Right atrium auricular region (tissue), 2 donors: ENCODE results near the gene NCAPH2. TPM values are rescaled to one million over a fixed set of nuclear protein-coding genes. Genes with fewer than 3 reads are reported as not detected.
A peak's percentile ranks its signal among the peaks of the same experiment; 100 is the strongest.

Experiments used
- DNase-seq: peaks from one replicate; pipeline ENCODE4 v3.0.0-alpha.2; 2019; ENCODE audit warnings: low spot score
- H3K27ac ChIP-seq, 2 donors: fragments of 200-600 bp; sonication (generic); 1 replicate in 1 of 2; 2 replicates in 1 of 2; pipeline ENCODE4 v1.5.1; 2016 to 2019
- H3K27me3 ChIP-seq, 2 donors: fragments of 200-600 bp; sonication (generic); one replicate each; pipeline versions ENCODE4 v1.5.1 to v1.6.0; 2017 to 2019
- H3K36me3 ChIP-seq: fragments of 200-600 bp; sonication (generic); one replicate; pipeline ENCODE4 v1.5.1; 2016
- H3K4me1 ChIP-seq, 2 donors: fragments of 200-600 bp; sonication (generic); one replicate each; pipeline versions ENCODE4 v1.5.1 to v1.6.0; 2017 to 2019
- H3K4me3 ChIP-seq, 2 donors: fragments of 200-600 bp; sonication (generic); 1 replicate in 1 of 2; 2 replicates in 1 of 2; pipeline ENCODE4 v1.5.1; 2017 to 2019; ENCODE audit warnings: mild to moderate bottlenecking in 1 of 2, moderate library complexity in 1 of 2
- H3K9me3 ChIP-seq, 2 donors: fragments of 200-600 bp; sonication (generic); one replicate each; pipeline ENCODE4 v1.5.1; 2019
- total RNA-seq, 2 donors: library from RNA; depleted of rRNA; stranded (reverse); fragments of >200 nt; gene quantifications; one replicate each; pipeline ENCODE4 v1.1.0, GENCODE V29; 2016
- TF ChIP-seq, protein P1 (sequence below), 2 donors: fragments of 200-600 bp; sonication (generic); IDR thresholded peaks; one replicate each; pipeline ENCODE4 v1.5.1; 2019; ENCODE audit warnings: antibody characterized with exemption in 2 of 2

NCAPH2 gene
- total RNA-seq, 2 donors from 2014 or later: 19.5 to 33.4 TPM

DNA sequence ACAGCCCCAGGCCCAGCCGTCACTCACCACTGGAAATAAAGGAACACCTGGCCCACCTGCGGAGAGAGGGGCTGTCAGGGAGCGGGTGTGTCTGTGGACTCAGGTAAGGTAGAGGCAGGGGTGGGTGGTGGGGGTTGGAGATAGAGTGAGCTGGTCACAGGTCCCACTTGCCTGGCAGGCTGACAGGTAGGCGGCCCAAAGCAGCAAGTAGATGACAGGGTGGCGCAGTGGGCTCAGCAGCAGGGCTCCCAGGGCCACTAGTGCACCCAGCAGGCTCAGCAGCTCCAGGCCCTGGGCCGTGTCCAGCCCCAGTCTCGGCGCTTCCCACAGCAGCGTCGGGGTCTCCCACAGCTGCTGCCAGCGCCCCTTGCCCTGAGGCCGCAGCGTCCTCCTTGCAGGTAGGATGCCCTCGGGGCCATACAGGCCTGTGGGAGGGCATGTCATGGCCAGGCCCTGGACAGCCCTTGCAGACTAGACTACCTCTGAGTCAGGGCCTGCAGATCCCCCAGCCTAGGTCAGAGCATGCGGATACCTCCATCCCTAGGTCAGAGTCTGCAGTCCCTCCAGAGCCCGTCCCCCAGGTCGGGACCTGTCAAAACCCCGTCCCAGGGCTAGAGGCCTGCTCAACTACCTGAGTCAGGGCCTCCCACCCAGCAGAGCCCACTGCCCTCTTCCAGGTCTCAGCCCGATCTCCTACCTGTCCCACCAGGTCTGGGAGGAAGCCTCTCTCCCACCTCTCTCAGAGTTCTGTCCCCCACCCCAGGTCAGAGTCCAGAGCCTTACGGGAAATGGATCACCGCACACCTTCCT, 1.2 kb upstream of the NCAPH2 start:
- Histone ChIP-seq H3K27me3 (no peaks in the 10 kb centered on the region), H3K27ac (peak overlapping the region; percentile 87 to 89), H3K4me3 (peak overlapping the region; percentile 85 to 91), H3K9me3 (no peaks in the 10 kb centered on the region), H3K4me1 (peaks cover 0 to 33% of the 10 kb centered on the region in 2 donors), H3K36me3 (peaks cover 32% of the 10 kb centered on the region)
- TF ChIP-seq, protein P1, sequence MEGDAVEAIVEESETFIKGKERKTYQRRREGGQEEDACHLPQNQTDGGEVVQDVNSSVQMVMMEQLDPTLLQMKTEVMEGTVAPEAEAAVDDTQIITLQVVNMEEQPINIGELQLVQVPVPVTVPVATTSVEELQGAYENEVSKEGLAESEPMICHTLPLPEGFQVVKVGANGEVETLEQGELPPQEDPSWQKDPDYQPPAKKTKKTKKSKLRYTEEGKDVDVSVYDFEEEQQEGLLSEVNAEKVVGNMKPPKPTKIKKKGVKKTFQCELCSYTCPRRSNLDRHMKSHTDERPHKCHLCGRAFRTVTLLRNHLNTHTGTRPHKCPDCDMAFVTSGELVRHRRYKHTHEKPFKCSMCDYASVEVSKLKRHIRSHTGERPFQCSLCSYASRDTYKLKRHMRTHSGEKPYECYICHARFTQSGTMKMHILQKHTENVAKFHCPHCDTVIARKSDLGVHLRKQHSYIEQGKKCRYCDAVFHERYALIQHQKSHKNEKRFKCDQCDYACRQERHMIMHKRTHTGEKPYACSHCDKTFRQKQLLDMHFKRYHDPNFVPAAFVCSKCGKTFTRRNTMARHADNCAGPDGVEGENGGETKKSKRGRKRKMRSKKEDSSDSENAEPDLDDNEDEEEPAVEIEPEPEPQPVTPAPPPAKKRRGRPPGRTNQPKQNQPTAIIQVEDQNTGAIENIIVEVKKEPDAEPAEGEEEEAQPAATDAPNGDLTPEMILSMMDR (IDR thresholded peaks at IDR 0.05): no peak
- DNase-seq: no peak

DNA sequence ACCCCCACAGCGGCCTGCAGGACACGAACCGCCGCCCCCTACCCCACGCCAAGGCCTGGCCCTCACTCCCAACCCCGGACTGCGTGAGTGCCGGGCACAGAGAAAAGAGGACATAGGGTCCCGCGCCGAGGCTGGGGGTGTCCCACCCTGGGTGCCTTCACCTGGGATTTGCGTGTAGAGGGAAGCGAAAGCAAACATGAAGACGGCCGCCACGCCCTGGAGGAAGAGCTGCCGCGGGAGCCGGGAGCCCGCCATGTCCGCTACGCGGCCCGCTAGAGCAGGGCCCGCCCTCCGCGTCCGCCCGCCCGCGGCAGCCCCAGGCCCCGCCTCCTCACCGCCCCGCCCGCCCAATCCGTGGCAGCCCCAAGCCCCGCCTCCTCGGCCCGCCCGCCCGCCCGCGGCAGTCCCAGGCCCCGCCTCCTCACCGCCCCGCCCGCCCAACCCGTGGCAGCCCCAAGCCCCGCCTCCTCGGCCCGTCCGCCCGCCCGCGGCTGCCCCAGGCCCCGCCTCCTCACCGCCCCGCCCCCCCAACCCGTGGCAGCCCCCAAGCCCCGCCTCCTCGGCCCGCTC, 518 bp upstream of the NCAPH2 start, which contains the start of gene LMF2:
Gene LMF2 (minus strand): TSS at position 282 of the 570 bp plus-strand sequence. CDS start 27 bp downstream, at position 255.
- Histone ChIP-seq H3K9me3 (no peaks in the 10 kb centered on the region), H3K27me3 (no peaks in the 10 kb centered on the region), H3K27ac (peak within 1 kb of the TSS; percentile 89 to 91), H3K36me3 (peaks cover 30% of the 10 kb centered on the region), H3K4me1 (peaks cover 0 to 33% of the 10 kb centered on the region in 2 donors), H3K4me3 (peak within 1 kb of the TSS; percentile 88 to 91)
- TF ChIP-seq, protein P1 (IDR thresholded peaks at IDR 0.05): no peak
- peak; percentile 87 for DNase-seq

DNA sequence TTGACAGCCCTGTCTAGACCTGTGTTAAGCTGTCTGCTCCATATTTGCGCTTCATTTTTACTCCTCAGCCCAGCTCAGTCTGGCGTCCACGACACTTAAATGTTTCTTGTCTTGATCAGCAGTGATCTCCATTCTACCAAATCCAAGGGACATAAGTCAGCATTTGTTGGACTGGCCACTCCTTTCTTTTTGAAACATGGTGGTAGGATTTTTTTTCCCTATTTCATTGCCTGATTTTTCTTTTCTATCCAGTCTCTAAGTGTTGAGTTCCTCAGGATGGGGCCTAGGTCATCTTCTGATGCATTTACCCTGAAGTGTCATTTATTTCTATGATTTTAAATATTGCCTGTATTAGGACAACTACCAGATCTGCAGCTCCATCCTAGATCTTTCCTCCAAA, 873 bp downstream of the NCAPH2 start:
- H3K9me3 ChIP-seq: no peaks in the 10 kb centered on the region
- H3K4me3 ChIP-seq: peak overlapping the region; percentile 87 to 88
- no peak for DNase-seq
- H3K27ac ChIP-seq: peak overlapping the region; percentile 82 to 91
- H3K36me3 ChIP-seq: peaks cover 19% of the 10 kb centered on the region
- TF ChIP-seq, protein P1 (IDR thresholded peaks at IDR 0.05): no peak
- H3K27me3 ChIP-seq: no peaks in the 10 kb centered on the region
- peaks cover 0 to 33% of the 10 kb centered on the region in 2 donors for H3K4me1 ChIP-seq

DNA sequence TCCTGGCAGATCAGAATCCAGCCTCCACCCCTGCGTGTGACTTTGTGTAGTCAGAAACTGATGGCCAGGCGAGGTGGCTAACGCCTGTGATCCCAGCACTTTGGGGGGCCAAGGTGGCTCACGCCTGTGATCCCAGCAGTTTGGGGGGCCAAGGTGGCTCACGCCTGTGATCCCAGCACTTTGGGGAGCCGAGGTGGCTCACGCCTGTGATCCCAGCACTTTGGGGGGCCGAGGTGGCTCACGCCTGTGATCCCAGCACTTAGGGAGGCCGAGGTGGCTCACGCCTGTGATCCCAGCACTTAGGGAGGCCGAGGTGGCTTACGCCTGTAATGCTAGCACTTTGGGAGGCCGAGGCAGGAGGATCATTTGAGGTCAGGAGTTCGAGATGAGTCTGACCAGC, 5.2 kb downstream of the NCAPH2 start:
- Histone ChIP-seq H3K36me3 (peaks cover 21% of the 10 kb centered on the region), H3K4me1 (peaks cover 0 to 14% of the 10 kb centered on the region in 2 donors), H3K9me3 (no peaks in the 10 kb centered on the region), H3K4me3 (no peak overlapping the region), H3K27ac (no peak overlapping the region), H3K27me3 (no peaks in the 10 kb centered on the region)
- TF ChIP-seq, protein P1 (IDR thresholded peaks at IDR 0.05): no peak
- no peak for DNase-seq

DNA sequence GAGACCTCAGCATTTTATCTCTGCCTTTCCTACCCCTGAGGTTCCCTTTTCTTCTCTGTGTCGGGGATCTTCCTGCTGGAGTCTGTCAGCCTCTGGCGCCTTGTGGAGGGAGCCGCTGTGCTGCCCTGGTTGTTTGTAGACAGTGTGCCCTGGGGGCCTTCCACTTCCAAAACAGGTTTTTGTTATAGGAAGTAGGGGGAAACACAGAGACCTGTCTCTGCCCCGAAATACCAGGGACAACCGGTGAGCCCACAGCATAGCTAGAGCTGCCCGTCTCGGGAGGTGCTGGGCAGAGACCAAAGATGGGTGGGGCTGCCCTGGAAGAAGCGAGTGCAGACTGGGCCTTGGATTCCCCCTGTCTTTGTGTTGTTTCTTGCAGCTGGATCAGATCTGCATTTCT, 8.0 kb downstream of the NCAPH2 start:
- no peak for DNase-seq
- H3K36me3 ChIP-seq: peaks cover 47% of the 10 kb centered on the region
- TF ChIP-seq, protein P1 (IDR thresholded peaks at IDR 0.05): no peak
- H3K4me3 ChIP-seq: no peak overlapping the region
- H3K27ac ChIP-seq: no peak overlapping the region
- H3K4me1 ChIP-seq: no peaks in the 10 kb centered on the region
- no peaks in the 10 kb centered on the region for H3K27me3 ChIP-seq
- no peaks in the 10 kb centered on the region for H3K9me3 ChIP-seq
